ENCODE data around the gene FARP1. TPM values are rescaled to one million over a fixed set of nuclear protein-coding genes. Genes with fewer than 3 reads are reported as not detected.

Gene FARP1
- total RNA-seq (2016; rRNA removed; fragmentation: Illumina TruSeq; extraction: Trizol) (70.1 and 70.6 TPM in 2 replicates), polyA plus RNA-seq (2011; rRNA removed) (109 and 126 TPM in 2 replicates), polyA minus RNA-seq (2011; rRNA and poly(A)+ RNA removed; ENCODE audit: low replicate concordance) (0.68 and 162 TPM in 2 replicates), Bru-seq, nascent RNA (percentile 93 among the genes with signal in this experiment), BruChase-seq, experiment 1, labeled RNA remaining after a 6-hour chase (percentile 88 among the genes with signal in this experiment), BruChase-seq, experiment 2, labeled RNA remaining after a 2-hour chase (percentile 91 among the genes with signal in this experiment)
- 91.6 and 94.1 TPM in 2 replicates for total RNA-seq (2016; cell fraction: cytosol; rRNA removed; fragmentation: Illumina TruSeq; extraction: Trizol; ENCODE audit: low read depth)
- 64.4 and 75.8 TPM in 2 replicates for total RNA-seq (2016; cell fraction: insoluble cytoplasmic fraction; rRNA removed; fragmentation: Illumina TruSeq; extraction: Trizol)
- 122 and 143 TPM in 2 replicates for total RNA-seq (2016; cell fraction: membrane; rRNA removed; fragmentation: Illumina TruSeq; extraction: Trizol)
- total RNA-seq (2016; cell fraction: nucleus; rRNA removed; fragmentation: Illumina TruSeq; extraction: Trizol), result 136 and 157 TPM in 2 replicates
- 71.5 and 112 TPM in 2 replicates for polyA plus RNA-seq (2011; cell fraction: cytosol; rRNA removed)
- 463 and 562 TPM in 2 replicates for polyA plus RNA-seq (2011; cell fraction: nucleus; rRNA removed)
- 322 and 394 TPM in 2 replicates for polyA plus RNA-seq (2012)
- polyA plus RNA-seq (2016; cell fraction: cytosol; fragmentation: Illumina TruSeq; extraction: Trizol; ENCODE audit: low read depth), result 109 and 112 TPM in 2 replicates
- 77.6 and 113 TPM in 2 replicates for polyA plus RNA-seq (2016; cell fraction: insoluble cytoplasmic fraction; fragmentation: Illumina TruSeq; extraction: Trizol; ENCODE audit: low read depth)
- 192 and 207 TPM in 2 replicates for polyA plus RNA-seq (2016; cell fraction: membrane; fragmentation: Illumina TruSeq; extraction: Trizol; ENCODE audit: low read depth)
- 224 and 256 TPM in 2 replicates for polyA plus RNA-seq (2016; cell fraction: nucleus; fragmentation: Illumina TruSeq; extraction: Trizol; ENCODE audit: insufficient read depth, low read depth)
- 152 and 206 TPM in 2 replicates for polyA minus RNA-seq (2011; cell fraction: cytosol; rRNA and poly(A)+ RNA removed)
- polyA minus RNA-seq (2011; cell fraction: nucleus; rRNA and poly(A)+ RNA removed), result 598 and 660 TPM in 2 replicates
- long read RNA-seq, experiment 1, full-length matches to known transcripts, result 11 of 66 reads
- long read RNA-seq, experiment 1, partial matches to known transcripts, result 38 of 66 reads
- long read RNA-seq, experiment 1, other reads (novel, unspliced or antisense), result 17 of 66 reads
- long read RNA-seq, experiment 2, full-length matches to known transcripts, result 41 of 265 reads
- long read RNA-seq, experiment 2, partial matches to known transcripts, result 131 of 265 reads
- long read RNA-seq, experiment 2, other reads (novel, unspliced or antisense), result 93 of 265 reads

DNA sequence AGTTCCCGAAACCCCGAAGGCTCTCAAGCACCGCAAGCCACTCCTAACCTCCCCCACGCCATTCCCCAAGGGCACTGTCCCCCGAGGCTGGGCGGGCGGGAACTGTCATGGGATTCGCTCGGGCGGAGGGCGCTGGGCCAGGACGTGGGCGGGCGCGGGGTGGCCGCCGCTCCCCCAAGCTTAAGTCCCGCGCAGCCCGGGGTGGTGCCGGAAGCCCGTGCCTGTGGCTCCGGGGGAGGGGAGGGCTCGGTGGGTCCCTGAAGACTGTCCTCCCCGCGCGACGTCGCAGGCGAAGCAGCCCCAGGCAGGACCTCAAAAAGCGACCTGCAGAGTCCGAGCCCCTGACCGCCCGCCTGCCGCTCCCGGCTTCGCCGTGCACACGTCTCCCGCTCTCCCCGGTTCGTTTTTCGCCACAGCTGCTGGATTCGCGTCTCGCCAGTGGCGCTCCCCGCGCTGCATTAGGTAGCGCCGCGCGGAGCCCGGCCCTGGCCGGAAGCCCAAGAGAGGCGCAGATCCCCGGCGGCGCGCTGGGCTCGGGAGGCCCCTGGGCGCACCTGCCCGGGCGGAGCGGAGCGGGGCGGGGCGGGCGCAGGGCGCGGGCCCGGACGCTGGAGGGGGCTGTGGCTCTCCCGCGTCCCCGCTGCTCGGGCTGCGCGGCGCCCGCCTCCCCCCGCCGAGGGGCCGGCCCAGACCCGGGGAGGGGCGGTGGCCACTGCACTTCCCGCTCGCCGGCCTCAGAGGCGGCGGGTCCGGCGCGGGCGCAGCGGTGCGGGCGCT is at the start of gene FARP1:
FARP1 (plus strand) TSS at position 715 of the 777 bp plus-strand sequence. CDS start 70,149 bp downstream, outside the sequence.
- Histone ChIP-seq H2AFZ (ENCODE audit: low read length) (no peak within 1 kb of the TSS), H4K20me1 (ENCODE audit: insufficient read depth, low read length) (peaks cover 29% of the 10 kb centered on the region), H3K4me2 (ENCODE audit: low read depth, low read length) (peak within 1 kb of the TSS; percentile 99), H3K9ac (ENCODE audit: insufficient read depth, low read depth, low read length) (peak within 1 kb of the TSS; percentile 90), H3K9me3 (ENCODE audit: low read length) (no peaks in the 10 kb centered on the region), H3K36me3 (replicated peaks in 1 of 2; ENCODE audit: control insufficient read depth in 1 of 2, insufficient read depth in 2 of 2, low read length in 2 of 2) (no peaks in the 10 kb centered on the region), H3K4me1 (ENCODE audit: insufficient read depth, low read length) (peaks cover 36% of the 10 kb centered on the region), H3K4me3 (replicated peaks in 1 of 3; ENCODE audit: insufficient read depth in 1 of 3, low read depth in 2 of 3, low read length in 3 of 3) (peak within 1 kb of the TSS; percentile 82 to 98 (median 92)), H3K27ac (ENCODE audit: extremely low read length, insufficient read depth, low read length) (peak within 1 kb of the TSS; percentile 88), H3K27me3 (ENCODE audit: control insufficient read depth in 1 of 2, insufficient read depth in 2 of 2, low read length in 2 of 2) (no peaks in the 10 kb centered on the region; a peak in 1 of 5 replicates), H3K79me2 (ENCODE audit: insufficient read depth, low read length) (peaks cover 47% of the 10 kb centered on the region)
- 2% methylated on average over 13 of the region's 98 CpGs for WGBS (ENCODE audit: low lambda C conversion rate)
- no TSS peak for BruUV-seq (replicated peaks)
- in situ Hi-C loops (cut with HindIII; ENCODE audit: extremely low pct_ligation_motif_present, low pct_unique_long_range_greater_than_20kb), result loop anchor here (10.0 kb wide), 1 partner anchor 132 kb away; no protein-coding TSS in a partner anchor
- CTCF ChIA-PET (ENCODE audit: low intra/inter-chr PET ratio, low total read pairs), result no interaction called here
- intact Hi-C loops (cut with micrococcal nuclease; ENCODE audit: unreplicated experiment), result loop anchor here (10.0 kb wide), 2 partner anchors 262 to 288 kb away; no protein-coding TSS in a partner anchor
- POLR2A ChIA-PET, result interaction anchor here (0.8 to 1.1 kb wide), 5 partner anchors 93 to 159 kb away, joined by 3 to 5 read pairs (median 4); no protein-coding TSS in a partner anchor
- peak; percentile 62 for DNase-seq (ENCODE audit: low spot score)
- ATAC-seq, result peak; percentile 89
- FAIRE-seq, result no peak
- TF ChIP-seq ZNF724P (CRISPR knock-in tag; IDR thresholded peaks at IDR 0.05; ENCODE audit: borderline replicate concordance) (peak; percentile 56; the same call in 1 of the 2 replicates), SYNCRIP (IDR thresholded peaks at IDR 0.05; ENCODE audit: insufficient read depth, low read depth, low read length) (no peak), HOXD1 (CRISPR knock-in tag; IDR thresholded peaks at IDR 0.05) (0 out of 2 replicates have a peak, but pooled peaks have one; percentile 29), ZNF768 (CRISPR knock-in tag; IDR thresholded peaks at IDR 0.05) (peak; percentile 45; the same call in 1 of the 2 replicates), KDM3A (CRISPR knock-in tag; IDR thresholded peaks at IDR 0.05; ENCODE audit: low read depth) (0 out of 2 replicates have a peak, but pooled peaks have one; percentile 66), KLF13 (CRISPR knock-in tag; IDR thresholded peaks at IDR 0.05) (no peak), ZNF770 (CRISPR knock-in tag; IDR thresholded peaks at IDR 0.05) (no peak; the same call in 1 of the 2 replicates), PATZ1 (CRISPR knock-in tag; IDR thresholded peaks at IDR 0.05) (peak; percentile 50), TBX2 (CRISPR knock-in tag; IDR thresholded peaks at IDR 0.05; ENCODE audit: borderline replicate concordance) (peak; percentile 68; the same call in 1 of the 2 replicates), TAF1 (CRISPR knock-in tag; IDR thresholded peaks at IDR 0.05) (peak; percentile 43; the same call in 1 of the 2 replicates), ZMYM4 (CRISPR knock-in tag; IDR thresholded peaks at IDR 0.05) (peak; percentile 34; the same call in 1 of the 2 replicates)
- TF ChIP-seq, protein P1, sequence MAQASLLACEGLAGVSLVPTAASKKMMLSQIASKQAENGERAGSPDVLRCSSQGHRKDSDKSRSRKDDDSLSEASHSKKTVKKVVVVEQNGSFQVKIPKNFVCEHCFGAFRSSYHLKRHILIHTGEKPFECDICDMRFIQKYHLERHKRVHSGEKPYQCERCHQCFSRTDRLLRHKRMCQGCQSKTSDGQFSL (CRISPR knock-in tag; IDR thresholded peaks at IDR 0.05), result peak; percentile 51

Measured in HepG2 (cell line).